Progenitor cell of endocrine pancreas (in vitro differentiated cells): ENCODE measurements around the gene EVC2. TPM values are rescaled to one million over a fixed set of nuclear protein-coding genes. Genes with fewer than 3 reads are reported as not detected.

Source experiments
- DNase-seq: peaks from one replicate; pipeline ENCODE4 v3.0.0; 2021; ENCODE audit warnings: low spot score; ENCODE audit not compliant: unreplicated experiment
- H3K27ac Mint-ChIP-seq: 2 replicates; pipeline ENCODE4 v1.8.0; 2021; ENCODE audit warnings: mild to moderate bottlenecking, moderate library complexity, mixed read lengths
- H3K27me3 Mint-ChIP-seq: 2 replicates; pipeline ENCODE4 v1.8.0; 2021; ENCODE audit warnings: mixed read lengths
- H3K36me3 Mint-ChIP-seq: 2 replicates; pipeline ENCODE4 v1.8.0; 2022; ENCODE audit warnings: mixed read lengths; ENCODE audit not compliant: insufficient read depth
- H3K4me1 Mint-ChIP-seq: 2 replicates; pipeline ENCODE4 v1.8.0; 2021; ENCODE audit warnings: low read depth, mixed read lengths
- H3K4me3 Mint-ChIP-seq: 2 replicates; pipeline ENCODE4 v1.8.0; 2021; ENCODE audit warnings: low read depth, mild to moderate bottlenecking, moderate library complexity, mixed read lengths
- H3K9me3 Mint-ChIP-seq: 2 replicates; pipeline ENCODE4 v1.8.0; 2021; ENCODE audit warnings: low read depth, mixed read lengths
- CTCF ChIP-seq: fragments of 200-600 bp; sonication (generic); IDR thresholded peaks from one replicate; pipeline ENCODE4 v1.5.0; 2021; ENCODE audit warnings: antibody characterized with exemption, mild to moderate bottlenecking; ENCODE audit not compliant: unreplicated experiment
- total RNA-seq: library from RNA; stranded (reverse); gene quantifications from 2 replicates; pipeline ENCODE4 v1.2.1, GENCODE V29; 2021

EVC2 gene
- total RNA-seq, 1 donor from 2014 or later = 14.1 TPM

- H3K27ac Mint-ChIP-seq = no peak overlapping the region
- peaks cover 23% of the 10 kb centered on the region for H3K36me3 Mint-ChIP-seq
- no peaks in the 10 kb centered on the region for H3K27me3 Mint-ChIP-seq
- H3K9me3 Mint-ChIP-seq = no peaks in the 10 kb centered on the region
- no peak for TF ChIP-seq CTCF
- no peaks in the 10 kb centered on the region for H3K4me1 Mint-ChIP-seq
- no peak for DNase-seq
- H3K4me3 Mint-ChIP-seq = no peak overlapping the region
Observed at GRCh38 chr4:5638316-5638715, 70.0 kb downstream of the EVC2 start.

GRCh38 chr4:5636766-5637670 lies 71.3 kb downstream of the EVC2 start:
- no peak for TF ChIP-seq CTCF
- no peak overlapping the region for H3K4me3 Mint-ChIP-seq
- DNase-seq = no peak
- no peaks in the 10 kb centered on the region for H3K27me3 Mint-ChIP-seq
- no peaks in the 10 kb centered on the region for H3K4me1 Mint-ChIP-seq
- peaks cover 23% of the 10 kb centered on the region for H3K36me3 Mint-ChIP-seq
- H3K27ac Mint-ChIP-seq = no peak overlapping the region
- no peaks in the 10 kb centered on the region for H3K9me3 Mint-ChIP-seq

- Mint-ChIP-seq H3K27ac (no peak overlapping the region), H3K4me3 (no peak overlapping the region), H3K36me3 (peaks cover 19% of the 10 kb centered on the region), H3K27me3 (no peaks in the 10 kb centered on the region), H3K9me3 (no peaks in the 10 kb centered on the region), H3K4me1 (no peaks in the 10 kb centered on the region)
- DNase-seq = no peak
- TF ChIP-seq CTCF = no peak
Observed at GRCh38 chr4:5635826-5636195, 72.5 kb downstream of the EVC2 start.

- no peak for DNase-seq
- no peaks in the 10 kb centered on the region for H3K4me1 Mint-ChIP-seq
- no peak overlapping the region for H3K27ac Mint-ChIP-seq
- no peaks in the 10 kb centered on the region for H3K27me3 Mint-ChIP-seq
- no peak for TF ChIP-seq CTCF
- H3K9me3 Mint-ChIP-seq = no peaks in the 10 kb centered on the region
- H3K4me3 Mint-ChIP-seq = no peak overlapping the region
- H3K36me3 Mint-ChIP-seq = peaks cover 8% of the 10 kb centered on the region
Observed at GRCh38 chr4:5632571-5632970, 75.8 kb downstream of the EVC2 start.

GRCh38 chr4:5632066-5632440 lies 76.3 kb downstream of the EVC2 start:
- Mint-ChIP-seq H3K27me3 (no peaks in the 10 kb centered on the region), H3K27ac (no peak overlapping the region), H3K36me3 (peaks cover 8% of the 10 kb centered on the region), H3K4me1 (no peaks in the 10 kb centered on the region), H3K9me3 (no peaks in the 10 kb centered on the region), H3K4me3 (no peak overlapping the region)
- no peak for TF ChIP-seq CTCF
- no peak for DNase-seq
